ENCODE measurements around the gene KLHDC7B.

GRCh38 chr22:50570861-50571260 lies 25.2 kb downstream of the KLHDC7B start:
- TF ChIP-seq CTCF (IDR thresholded peaks at IDR 0.05) (no peak), POLR2A (IDR thresholded peaks at IDR 0.05) (no peak)

Data from adrenal gland (tissue), 5 donors.